ENCODE data around the gene ZNF485. TPM values are rescaled to one million over a fixed set of nuclear protein-coding genes. Genes with fewer than 3 reads are reported as not detected.
"Not testable (repeated sequence)": the region's sequence is repeated elsewhere in the genome, so short reads cannot be mapped to it uniquely, and the experiment has no call there.

The ZNF485 gene
- total and polyA plus RNA-seq, 2 donors = 1.7 to 5.2 TPM

GRCh38 chr10:43623351-43623750 lies 17.1 kb downstream of the ZNF485 start:
- Histone ChIP-seq H3K4me1 (ENCODE audit: insufficient read depth) (no peaks in the 10 kb centered on the region), H3K36me3 (ENCODE audit: insufficient read depth) (no peaks in the 10 kb centered on the region), H3K27ac (ENCODE audit: low read depth) (no peak overlapping the region), H3K4me3 (ENCODE audit: low read depth, low read length) (no peak overlapping the region)
- DNase-seq (ENCODE audit: extremely low spot score) = no peak
- 64% methylated on average over 3 of the region's 3 CpGs for WGBS

- WGBS = 60% methylated on average over 1 of the region's 1 CpG
- Histone ChIP-seq H3K36me3 (ENCODE audit: insufficient read depth) (no peaks in the 10 kb centered on the region), H3K27ac (ENCODE audit: low read depth) (no peak overlapping the region), H3K4me3 (ENCODE audit: low read depth, low read length) (no peak overlapping the region), H3K4me1 (ENCODE audit: insufficient read depth) (no peaks in the 10 kb centered on the region)
- no peak for DNase-seq (ENCODE audit: extremely low spot score)
These were observed 21.7 kb downstream of the ZNF485 start for GRCh38 chr10:43627942-43628341.

GRCh38 chr10:43628956-43629355 lies 22.7 kb downstream of the ZNF485 start:
- Histone ChIP-seq H3K4me1 (ENCODE audit: insufficient read depth) (no peaks in the 10 kb centered on the region), H3K27ac (ENCODE audit: low read depth) (no peak overlapping the region), H3K4me3 (ENCODE audit: low read depth, low read length) (no peak overlapping the region), H3K36me3 (ENCODE audit: insufficient read depth) (no peaks in the 10 kb centered on the region)
- 90% methylated on average over 4 of the region's 4 CpGs for WGBS
- no peak for DNase-seq (ENCODE audit: extremely low spot score)

- WGBS = 61% methylated on average over 1 of the region's 1 CpG
- H3K4me1 ChIP-seq (ENCODE audit: insufficient read depth); DNase-seq (ENCODE audit: extremely low spot score); H3K4me3 ChIP-seq (ENCODE audit: low read depth, low read length); H3K27ac ChIP-seq (ENCODE audit: low read depth); H3K36me3 ChIP-seq (ENCODE audit: insufficient read depth): not testable (repeated sequence)
These were observed 29.6 kb downstream of the ZNF485 start for GRCh38 chr10:43635816-43636215.

- peaks cover 11% of the 10 kb centered on the region for H3K36me3 ChIP-seq (ENCODE audit: insufficient read depth)
- H3K27ac ChIP-seq (ENCODE audit: low read depth) = no peak overlapping the region
- H3K4me1 ChIP-seq (ENCODE audit: insufficient read depth) = no peaks in the 10 kb centered on the region
- H3K4me3 ChIP-seq (ENCODE audit: low read depth, low read length) = no peak overlapping the region
- no peak for DNase-seq (ENCODE audit: extremely low spot score)
These were observed 34.4 kb downstream of the ZNF485 start for GRCh38 chr10:43640603-43641002.

GRCh38 chr10:43644252-43644651 lies 38.0 kb downstream of the ZNF485 start:
- peaks cover 14% of the 10 kb centered on the region for H3K36me3 ChIP-seq (ENCODE audit: insufficient read depth)
- no peak overlapping the region for H3K27ac ChIP-seq (ENCODE audit: low read depth)
- no peak for DNase-seq (ENCODE audit: extremely low spot score)
- no peaks in the 10 kb centered on the region for H3K4me1 ChIP-seq (ENCODE audit: insufficient read depth)
- 98% methylated on average over 8 of the region's 8 CpGs for WGBS
- H3K4me3 ChIP-seq (ENCODE audit: low read depth, low read length) = no peak overlapping the region

GRCh38 chr10:43645866-43646265 lies 39.6 kb downstream of the ZNF485 start:
- Histone ChIP-seq H3K4me1 (ENCODE audit: insufficient read depth) (no peaks in the 10 kb centered on the region), H3K36me3 (ENCODE audit: insufficient read depth) (peaks cover 14% of the 10 kb centered on the region), H3K4me3 (ENCODE audit: low read depth, low read length) (no peak overlapping the region), H3K27ac (ENCODE audit: low read depth) (no peak overlapping the region)
- no peak for DNase-seq (ENCODE audit: extremely low spot score)
- WGBS = 99% methylated on average over 4 of the region's 4 CpGs

- WGBS = 96% methylated on average over 6 of the region's 6 CpGs
- H3K36me3 ChIP-seq (ENCODE audit: insufficient read depth) = peaks cover 14% of the 10 kb centered on the region
- H3K4me1 ChIP-seq (ENCODE audit: insufficient read depth) = no peaks in the 10 kb centered on the region
- DNase-seq (ENCODE audit: extremely low spot score) = no peak
- no peak overlapping the region for H3K27ac ChIP-seq (ENCODE audit: low read depth)
- H3K4me3 ChIP-seq (ENCODE audit: low read depth, low read length) = peak overlapping the region; percentile 76
These were observed 41.3 kb downstream of the ZNF485 start for GRCh38 chr10:43647576-43647975.

- Histone ChIP-seq H3K36me3 (ENCODE audit: insufficient read depth) (peaks cover 14% of the 10 kb centered on the region), H3K27ac (ENCODE audit: low read depth) (no peak overlapping the region), H3K4me1 (ENCODE audit: insufficient read depth) (no peaks in the 10 kb centered on the region), H3K4me3 (ENCODE audit: low read depth, low read length) (peak overlapping the region; percentile 76)
- no peak for DNase-seq (ENCODE audit: extremely low spot score)
- 40% methylated on average over 9 of the region's 9 CpGs for WGBS
These were observed 41.8 kb downstream of the ZNF485 start for GRCh38 chr10:43648095-43648397.

GRCh38 chr10:43648398-43649184 lies 42.4 kb downstream of the ZNF485 start, which contains the start of gene ZNF32:
Gene ZNF32 (minus strand): TSS chr10:43648881. CDS start chr10:43646133, 2,748 bp downstream.
- H3K4me1 ChIP-seq (ENCODE audit: insufficient read depth) = no peaks in the 10 kb centered on the region
- H3K27ac ChIP-seq (ENCODE audit: low read depth) = peak within 1 kb of the TSS; percentile 47
- WGBS = under 1% methylated on average over 90 of the region's 90 CpGs
- peak within 1 kb of the TSS; percentile 76 for H3K4me3 ChIP-seq (ENCODE audit: low read depth, low read length)
- H3K36me3 ChIP-seq (ENCODE audit: insufficient read depth) = peaks cover 14% of the 10 kb centered on the region
- DNase-seq (ENCODE audit: extremely low spot score) = peak; percentile 57

GRCh38 chr10:43649185-43649523 lies 42.9 kb downstream of the ZNF485 start:
- H3K4me1 ChIP-seq (ENCODE audit: insufficient read depth) = no peaks in the 10 kb centered on the region
- no peak overlapping the region for H3K27ac ChIP-seq (ENCODE audit: low read depth)
- no peak for DNase-seq (ENCODE audit: extremely low spot score)
- WGBS = 24% methylated on average over 14 of the region's 14 CpGs
- H3K4me3 ChIP-seq (ENCODE audit: low read depth, low read length) = peak overlapping the region; percentile 76
- peaks cover 11% of the 10 kb centered on the region for H3K36me3 ChIP-seq (ENCODE audit: insufficient read depth)

GRCh38 chr10:43653746-43654145 lies 47.5 kb downstream of the ZNF485 start:
- Histone ChIP-seq H3K27ac (ENCODE audit: low read depth) (no peak overlapping the region), H3K36me3 (ENCODE audit: insufficient read depth) (no peaks in the 10 kb centered on the region), H3K4me1 (ENCODE audit: insufficient read depth) (no peaks in the 10 kb centered on the region), H3K4me3 (ENCODE audit: low read depth, low read length) (no peak overlapping the region)
- WGBS = 52% methylated on average over 2 of the region's 2 CpGs
- DNase-seq (ENCODE audit: extremely low spot score) = no peak

GRCh38 chr10:43655311-43655710 lies 49.1 kb downstream of the ZNF485 start:
- 82% methylated on average over 8 of the region's 8 CpGs for WGBS
- no peak for DNase-seq (ENCODE audit: extremely low spot score)
- Histone ChIP-seq H3K4me3 (ENCODE audit: low read depth, low read length) (no peak overlapping the region), H3K27ac (ENCODE audit: low read depth) (no peak overlapping the region), H3K36me3 (ENCODE audit: insufficient read depth) (no peaks in the 10 kb centered on the region), H3K4me1 (ENCODE audit: insufficient read depth) (no peaks in the 10 kb centered on the region)

- Histone ChIP-seq H3K36me3 (ENCODE audit: insufficient read depth) (no peaks in the 10 kb centered on the region), H3K4me1 (ENCODE audit: insufficient read depth) (no peaks in the 10 kb centered on the region), H3K27ac (ENCODE audit: low read depth) (no peak overlapping the region), H3K4me3 (ENCODE audit: low read depth, low read length) (no peak overlapping the region)
- no peak for DNase-seq (ENCODE audit: extremely low spot score)
- WGBS = 80% methylated on average over 8 of the region's 8 CpGs
These were observed 52.0 kb downstream of the ZNF485 start for GRCh38 chr10:43658227-43658626.

GRCh38 chr10:43665054-43665453 lies 58.8 kb downstream of the ZNF485 start:
- Histone ChIP-seq H3K36me3 (ENCODE audit: insufficient read depth) (no peaks in the 10 kb centered on the region), H3K27ac (ENCODE audit: low read depth) (no peak overlapping the region), H3K4me3 (ENCODE audit: low read depth, low read length) (no peak overlapping the region), H3K4me1 (ENCODE audit: insufficient read depth) (no peaks in the 10 kb centered on the region)
- no peak for DNase-seq (ENCODE audit: extremely low spot score)
- 48% methylated on average over 3 of the region's 3 CpGs for WGBS
